NT2/D1 (cell line): ENCODE measurements around the gene FAM50B.

Source experiments
- DNase-seq: peaks from one replicate; pipeline ENCODE4 v3.0.0-alpha.2; 2011; ENCODE audit warnings: low read depth, low spot score
- H3K27me3 ChIP-seq: 2 replicates; pipeline ENCODE4 v1.6.0; 2011; ENCODE audit warnings: mild to moderate bottlenecking; ENCODE audit not compliant: insufficient read length, insufficient read depth
- H3K36me3 ChIP-seq: 2 replicates; pipeline ENCODE4 v1.6.1; 2011; ENCODE audit warnings: mild to moderate bottlenecking, low read length, mixed read lengths; ENCODE audit not compliant: insufficient read depth, insufficient read length
- H3K4me1 ChIP-seq: 2 replicates; pipeline ENCODE4 v1.5.1; 2011; ENCODE audit not compliant: insufficient read depth, insufficient read length
- H3K4me3 ChIP-seq: 2 replicates; pipeline ENCODE4 v1.5.1; 2011; ENCODE audit warnings: low read depth; ENCODE audit not compliant: insufficient read length
- H3K9ac ChIP-seq: 2 replicates; pipeline ENCODE4 v1.6.0; 2011; ENCODE audit warnings: low read depth; ENCODE audit not compliant: insufficient read length
- H3K9me3 ChIP-seq: 2 replicates; pipeline ENCODE4 v1.5.1; 2011; ENCODE audit warnings: mild to moderate bottlenecking, low read length; ENCODE audit not compliant: insufficient read depth
- SUZ12 ChIP-seq: IDR thresholded peaks from 2 replicates; pipeline ENCODE4 v1.6.1; 2011; ENCODE audit not compliant: insufficient read length, insufficient read depth; ENCODE audit errors: extremely low read depth
- YY1 ChIP-seq: IDR thresholded peaks from 2 replicates; pipeline ENCODE4 v1.6.1; 2011; ENCODE audit not compliant: insufficient read length, insufficient read depth
- ZNF274 ChIP-seq: IDR thresholded peaks from 2 replicates; pipeline ENCODE4 v1.6.1; 2011; ENCODE audit warnings: mild to moderate bottlenecking, low read depth, low read length

The FAM50B gene

DNA sequence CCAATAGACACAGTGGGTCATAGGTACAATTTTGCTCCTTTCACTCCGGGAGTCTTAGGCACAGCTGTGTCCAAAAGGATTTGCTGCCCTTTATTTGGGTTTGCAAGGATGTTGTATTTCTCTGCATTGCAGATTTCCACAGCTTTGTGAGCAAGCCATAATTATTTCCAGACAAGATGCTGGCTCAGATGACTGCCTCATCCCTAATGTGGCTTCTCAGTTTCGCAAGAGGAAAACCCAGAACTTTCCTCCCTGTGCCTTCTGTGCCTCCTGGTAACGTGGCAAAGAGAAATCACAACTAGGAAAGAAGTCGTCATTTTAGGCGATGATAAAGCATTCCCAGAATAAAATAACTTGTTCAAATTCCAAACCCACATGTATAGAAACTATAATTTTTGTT lies 33.7 kb downstream of the FAM50B start:
- no peak for DNase-seq
- Histone ChIP-seq H3K9ac (no peak overlapping the region), H3K36me3 (no peaks in the 10 kb centered on the region), H3K27me3 (no peaks in the 10 kb centered on the region), H3K4me3 (no peak overlapping the region), H3K4me1 (peaks cover 2% of the 10 kb centered on the region), H3K9me3 (0 out of 2 replicates have a peak, but pooled peaks cover 10% of the 10 kb centered on the region)
- TF ChIP-seq SUZ12 (no peak), ZNF274 (no peak), YY1 (no peak)

DNA sequence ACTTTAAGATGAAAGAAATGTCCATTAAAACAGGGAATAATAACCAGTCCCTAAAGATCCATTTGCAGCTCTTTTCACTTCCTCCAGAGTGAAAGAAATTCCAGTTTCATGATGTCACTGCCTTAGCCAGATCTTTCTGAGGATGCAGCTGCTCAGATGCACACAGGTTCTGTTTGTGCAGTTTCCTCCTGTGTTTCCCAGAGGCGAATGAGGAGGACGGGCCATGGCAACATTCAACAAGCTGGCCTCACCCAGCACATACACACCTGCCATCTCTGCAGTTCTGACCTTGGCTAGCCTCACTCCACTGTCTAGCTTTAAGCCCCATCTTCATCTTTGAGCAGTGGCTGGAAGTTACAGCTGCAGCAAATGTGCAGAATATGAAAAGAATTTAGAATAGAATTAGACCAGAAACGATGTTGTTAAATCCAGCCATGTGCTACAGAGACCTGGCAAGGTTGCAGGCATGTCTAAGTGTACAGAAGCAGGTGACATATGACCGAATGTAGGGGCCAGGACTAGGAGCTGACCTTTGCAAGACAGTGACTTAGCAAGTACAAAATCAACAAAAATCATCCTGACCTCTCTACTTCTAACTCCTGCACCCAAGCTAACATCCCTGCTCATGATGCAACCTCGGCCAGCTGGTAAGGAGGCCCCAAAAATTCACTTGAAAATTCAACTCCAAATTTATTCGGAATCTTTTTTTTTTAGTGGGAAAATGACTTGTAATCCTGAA lies 35.0 kb downstream of the FAM50B start:
- no peak overlapping the region for H3K4me3 ChIP-seq
- no peak overlapping the region for H3K9ac ChIP-seq

DNA sequence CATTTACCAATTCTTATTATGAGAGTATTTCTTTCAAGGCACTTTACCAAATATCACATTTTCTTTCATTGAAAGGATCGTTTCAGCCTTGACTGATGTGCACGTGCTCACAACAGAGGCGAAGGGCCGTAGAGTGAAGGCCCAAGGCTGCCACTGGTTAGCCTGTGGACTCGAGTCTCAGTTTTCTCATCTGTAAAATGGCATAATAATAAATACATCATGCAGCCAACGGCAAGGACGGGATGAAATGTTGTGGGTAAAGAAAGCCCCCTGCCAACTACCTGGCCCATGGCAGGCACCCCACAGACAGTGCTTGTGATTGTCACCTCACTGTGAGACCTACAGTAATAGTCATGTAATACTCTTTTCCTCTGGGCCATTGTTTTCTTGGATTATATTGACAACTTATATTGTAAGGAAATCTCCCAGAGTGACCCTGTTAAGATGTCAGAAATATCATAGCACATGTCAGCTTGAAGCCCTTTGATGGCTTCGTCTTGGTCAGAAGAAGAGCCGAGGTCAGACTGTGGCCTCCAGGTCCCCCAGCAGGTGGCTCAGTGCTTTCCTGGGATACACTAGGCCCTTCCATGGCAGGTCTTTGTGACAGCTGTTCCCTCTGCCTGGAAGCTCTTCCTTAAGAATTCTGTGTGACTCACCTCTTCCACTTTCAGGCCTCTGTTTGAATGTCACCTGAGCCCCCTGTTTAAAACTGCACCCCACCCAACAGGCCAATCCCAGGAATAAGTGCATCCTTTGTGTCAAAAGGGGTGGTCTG lies 36.3 kb downstream of the FAM50B start:
- no peaks in the 10 kb centered on the region for H3K36me3 ChIP-seq
- H3K27me3 ChIP-seq: no peaks in the 10 kb centered on the region
- peak; percentile 42 for DNase-seq
- no peak overlapping the region for H3K4me3 ChIP-seq
- H3K9me3 ChIP-seq: 0 out of 2 replicates have a peak, but pooled peaks cover 10% of the 10 kb centered on the region
- peaks cover 2% of the 10 kb centered on the region for H3K4me1 ChIP-seq
- no peak for TF ChIP-seq SUZ12
- TF ChIP-seq ZNF274: no peak
- no peak for TF ChIP-seq YY1
- H3K9ac ChIP-seq: no peak overlapping the region

More for the DNA sequence above, 35.0 kb downstream of the FAM50B start:
- Histone ChIP-seq H3K9me3 (0 out of 2 replicates have a peak, but pooled peaks cover 10% of the 10 kb centered on the region), H3K4me1 (peaks cover 2% of the 10 kb centered on the region), H3K27me3 (no peaks in the 10 kb centered on the region), H3K36me3 (no peaks in the 10 kb centered on the region)
- DNase-seq: no peak
- TF ChIP-seq ZNF274 (no peak), SUZ12 (no peak), YY1 (no peak)

DNA sequence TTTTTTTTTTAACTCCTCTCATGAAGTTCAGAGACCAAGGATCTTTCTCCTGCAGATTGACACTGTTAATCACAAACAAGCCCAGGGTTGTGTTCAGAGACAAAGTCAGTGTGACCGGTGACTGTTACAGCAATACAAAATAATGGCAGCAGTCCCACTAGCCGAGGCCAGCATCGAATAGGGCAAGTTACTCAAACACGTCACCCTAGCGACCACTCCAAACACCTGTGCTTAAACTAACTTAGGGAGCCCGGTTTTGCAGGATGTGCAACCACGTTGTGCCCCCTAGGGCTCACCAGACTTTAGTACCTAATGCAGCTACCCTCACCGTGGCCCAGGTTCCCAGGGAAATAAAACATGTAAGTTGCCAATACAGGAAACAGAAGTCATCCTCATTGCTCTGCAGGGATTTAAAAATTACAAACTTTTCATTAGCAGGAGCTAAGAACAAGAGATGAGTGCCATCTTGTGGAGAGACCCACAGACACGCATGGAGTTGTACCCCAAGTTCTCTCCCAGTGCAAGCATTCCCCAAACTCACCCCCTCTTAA lies 38.1 kb downstream of the FAM50B start:
- no peak for DNase-seq
- H3K9me3 ChIP-seq: 0 out of 2 replicates have a peak, but pooled peaks cover 4% of the 10 kb centered on the region

DNA sequence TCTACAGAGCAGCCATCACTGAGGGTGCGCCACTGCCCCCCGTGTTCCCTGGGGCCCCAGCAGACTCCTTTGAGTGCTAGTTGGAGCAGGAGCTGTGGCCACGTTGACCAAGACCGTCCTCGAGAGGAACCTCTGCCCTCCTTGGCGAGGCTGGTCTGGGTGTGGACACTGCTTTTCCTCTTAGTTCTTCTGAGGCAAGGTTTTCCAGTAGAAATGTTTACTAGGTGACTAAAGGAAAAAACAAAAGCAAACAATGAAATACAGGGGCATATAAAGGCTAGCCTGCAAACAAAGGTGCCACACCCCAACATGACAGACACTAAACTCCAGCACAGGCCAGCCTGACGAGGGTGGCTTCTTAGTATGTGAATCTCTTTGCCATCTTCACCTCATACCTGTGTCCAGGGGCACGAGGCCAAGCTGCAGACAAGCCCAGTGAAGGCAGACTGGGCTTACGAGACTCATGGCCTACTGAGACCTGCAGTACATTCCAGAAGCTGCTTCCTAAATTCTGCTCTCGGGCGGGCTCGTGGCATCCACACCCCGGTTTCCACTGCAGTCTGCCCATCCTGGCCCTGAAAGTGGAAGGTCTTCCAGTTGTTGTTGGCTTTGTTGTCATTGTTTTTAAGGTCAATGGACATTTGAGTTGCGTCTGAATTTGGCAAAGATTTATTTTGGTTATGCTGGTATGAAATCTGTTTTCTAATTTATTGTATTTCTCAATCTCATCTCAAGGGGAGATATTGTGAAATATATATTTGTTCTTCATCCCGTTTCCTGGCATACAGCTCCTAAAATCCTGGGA lies 39.2 kb downstream of the FAM50B start:
- H3K9me3 ChIP-seq: 0 out of 2 replicates have a peak, but pooled peaks cover 2% of the 10 kb centered on the region
- no peaks in the 10 kb centered on the region for H3K27me3 ChIP-seq
- peaks cover 2% of the 10 kb centered on the region for H3K4me1 ChIP-seq
- no peaks in the 10 kb centered on the region for H3K36me3 ChIP-seq
- no peak for DNase-seq
- H3K4me3 ChIP-seq: no peak overlapping the region
- TF ChIP-seq SUZ12: no peak
- TF ChIP-seq YY1: no peak
- no peak for TF ChIP-seq ZNF274
- H3K9ac ChIP-seq: no peak overlapping the region

More for the DNA sequence above, 38.1 kb downstream of the FAM50B start:
- peaks cover 2% of the 10 kb centered on the region for H3K4me1 ChIP-seq
- H3K4me3 ChIP-seq: no peak overlapping the region
- H3K27me3 ChIP-seq: no peaks in the 10 kb centered on the region
- no peak for TF ChIP-seq SUZ12
- no peak for TF ChIP-seq YY1
- TF ChIP-seq ZNF274: no peak
- H3K9ac ChIP-seq: no peak overlapping the region
- no peaks in the 10 kb centered on the region for H3K36me3 ChIP-seq

DNA sequence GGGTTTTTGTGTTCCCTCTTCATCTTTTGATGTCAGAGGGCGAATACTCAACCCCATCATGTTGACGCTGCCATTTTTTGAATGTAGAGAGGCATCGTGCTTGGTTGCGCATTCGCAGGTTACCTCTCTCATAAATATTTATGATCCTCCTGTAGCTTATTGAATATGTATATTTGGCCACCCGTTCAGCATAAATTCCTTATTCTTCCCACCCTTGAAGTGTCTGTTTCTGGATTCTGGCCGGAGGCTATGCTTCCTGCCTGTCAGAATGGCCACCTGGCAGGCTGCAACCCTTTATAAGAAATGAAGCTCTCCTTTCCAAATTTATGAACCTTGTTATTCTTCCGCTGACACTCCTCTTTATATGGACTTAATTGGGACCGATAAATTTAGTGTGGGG lies 40.9 kb downstream of the FAM50B start:
- no peaks in the 10 kb centered on the region for H3K27me3 ChIP-seq
- no peaks in the 10 kb centered on the region for H3K36me3 ChIP-seq
- H3K4me1 ChIP-seq: peaks cover 4% of the 10 kb centered on the region
- H3K4me3 ChIP-seq: no peak overlapping the region
- no peak for DNase-seq
- no peak overlapping the region for H3K9ac ChIP-seq
- TF ChIP-seq SUZ12 (no peak), YY1 (no peak), ZNF274 (no peak)
- 0 out of 2 replicates have a peak, but pooled peaks cover 7% of the 10 kb centered on the region for H3K9me3 ChIP-seq

DNA sequence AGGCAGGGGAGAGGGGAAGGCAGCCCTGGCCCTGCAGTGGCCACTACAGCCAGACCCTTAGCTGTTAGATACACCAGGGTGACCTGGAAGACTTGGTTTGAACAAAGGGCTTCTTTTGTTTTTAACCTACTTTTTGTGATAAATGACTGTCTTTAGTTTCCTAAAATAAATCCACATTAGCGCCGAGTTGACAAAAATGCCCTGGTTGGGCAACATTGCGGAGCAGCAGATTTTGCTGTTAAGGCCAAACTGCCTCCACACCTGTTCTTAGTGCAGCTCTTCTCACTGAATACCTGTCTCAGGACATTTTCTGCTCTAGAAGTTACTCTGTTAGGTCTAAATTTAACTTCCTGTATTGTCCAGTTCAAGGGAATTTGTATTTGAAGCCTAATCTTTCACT lies 42.7 kb downstream of the FAM50B start:
- Histone ChIP-seq H3K4me3 (no peak overlapping the region), H3K27me3 (no peaks in the 10 kb centered on the region), H3K9ac (no peak overlapping the region), H3K4me1 (peaks cover 4% of the 10 kb centered on the region), H3K9me3 (0 out of 2 replicates have a peak, but pooled peaks cover 7% of the 10 kb centered on the region), H3K36me3 (no peaks in the 10 kb centered on the region)
- TF ChIP-seq SUZ12 (no peak), ZNF274 (no peak), YY1 (no peak)
- no peak for DNase-seq
